ENCODE results near the gene ADCK1. TPM values are rescaled to one million over a fixed set of nuclear protein-coding genes. Genes with fewer than 3 reads are reported as not detected.
"Not testable (repeated sequence)": the region's sequence is repeated elsewhere in the genome, so short reads cannot be mapped to it uniquely, and the experiment has no call there.

The ADCK1 gene
- polyA plus RNA-seq, 3 donors from 2014 or later: 3.8 to 14.7 (median 8.7) TPM

DNA sequence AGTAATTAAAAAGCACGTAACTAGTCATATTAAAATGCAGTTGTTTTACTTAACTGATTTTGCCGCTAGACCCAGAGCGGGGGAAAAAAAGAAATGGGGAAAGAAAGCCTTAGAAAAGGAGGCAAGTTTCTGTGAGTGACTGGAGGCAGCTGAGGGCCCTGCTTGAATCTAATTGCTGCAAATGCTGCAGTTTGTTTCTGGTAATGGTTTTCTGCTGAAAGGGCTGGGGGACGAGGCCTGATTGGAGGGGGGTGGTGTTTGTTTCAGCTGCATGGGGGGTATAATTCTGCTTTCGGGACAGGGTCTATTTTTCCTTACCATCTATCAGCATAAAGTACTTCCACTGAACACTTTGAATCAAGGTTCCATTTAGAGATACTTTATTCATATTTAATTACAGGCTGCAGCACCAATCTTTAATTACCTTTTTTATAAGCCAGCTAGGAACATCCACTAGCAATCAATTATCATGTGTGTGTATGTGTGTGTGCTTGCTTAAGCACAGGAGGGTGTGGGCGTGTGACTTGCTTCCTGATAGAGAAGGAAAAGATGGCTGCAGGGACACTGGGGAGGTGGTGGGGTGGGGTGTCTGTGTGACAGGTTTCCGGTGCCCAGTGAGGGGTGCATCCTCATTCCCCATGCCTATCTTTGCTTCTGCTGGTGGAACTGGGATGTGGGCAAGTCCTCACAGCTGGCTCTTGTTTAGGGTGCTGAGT is 83.4 kb downstream of the ADCK1 start:
- peaks cover 9 to 17% (median 10%) of the 10 kb centered on the region in 3 donors for H3K36me3 Mint-ChIP-seq
- no peak for DNase-seq
- H3K9me3 Mint-ChIP-seq: peaks cover 0 to 2% (median 0%) of the 10 kb centered on the region in 6 donors
- H3K27ac Mint-ChIP-seq: no peak overlapping the region
- H3K4me3 Mint-ChIP-seq: no peak overlapping the region
- H3K27me3 Mint-ChIP-seq (ENCODE audit: low read depth in 3 of 3): peaks cover 0 to 3% (median 0%) of the 10 kb centered on the region in 3 donors
- no peaks in the 10 kb centered on the region for H3K4me1 Mint-ChIP-seq

DNA sequence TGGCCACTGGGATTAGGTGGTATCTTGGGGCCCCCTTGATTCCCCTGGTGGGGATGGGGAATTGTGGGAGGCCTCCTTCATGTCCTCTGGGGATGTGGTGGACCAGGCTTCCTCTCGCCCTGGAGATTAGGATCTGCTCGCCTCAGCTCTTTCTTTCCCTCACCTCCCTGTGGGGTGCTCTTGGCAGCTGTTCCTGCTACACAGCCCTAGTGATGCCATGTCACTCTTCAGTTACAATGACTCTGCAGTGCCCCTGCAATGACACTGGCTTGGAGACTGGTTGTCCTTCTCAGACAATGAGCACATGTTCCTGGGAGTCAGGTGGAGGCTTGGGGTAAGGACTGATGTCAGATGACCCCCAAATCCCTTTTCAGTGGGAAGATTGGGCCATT is 83.9 kb downstream of the ADCK1 start:
- peaks cover 12 to 19% (median 14%) of the 10 kb centered on the region in 3 donors for H3K36me3 Mint-ChIP-seq
- peaks cover 0 to 3% (median 0%) of the 10 kb centered on the region in 3 donors for H3K27me3 Mint-ChIP-seq (ENCODE audit: low read depth in 3 of 3)
- no peak for DNase-seq
- H3K9me3 Mint-ChIP-seq: peaks cover 0 to 2% (median 0%) of the 10 kb centered on the region in 6 donors
- H3K4me1 Mint-ChIP-seq: no peaks in the 10 kb centered on the region
- H3K27ac Mint-ChIP-seq: no peak overlapping the region
- H3K4me3 Mint-ChIP-seq: no peak overlapping the region

DNA sequence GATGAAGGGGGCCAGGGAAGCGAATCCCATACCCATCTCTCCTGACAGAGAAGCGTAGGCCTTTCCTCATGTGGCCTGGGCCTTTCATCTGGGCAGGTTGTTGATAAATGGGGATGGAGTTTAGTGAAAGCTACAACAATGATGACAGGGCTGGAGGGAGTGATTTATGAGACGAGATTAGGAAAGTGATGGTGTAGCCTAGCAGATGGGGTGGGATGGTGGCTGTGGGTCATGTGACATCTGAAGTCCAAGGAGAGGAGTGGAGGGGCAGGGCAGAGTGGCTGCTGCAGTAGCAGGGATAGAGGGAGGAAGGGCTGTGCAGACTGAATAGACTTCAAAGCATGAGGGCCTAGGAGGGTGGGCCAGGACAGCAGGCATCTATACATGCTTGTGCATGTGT is 85.5 kb downstream of the ADCK1 start:
- no peaks in the 10 kb centered on the region for H3K4me1 Mint-ChIP-seq
- H3K27ac Mint-ChIP-seq: no peak overlapping the region
- peaks cover 23 to 34% (median 29%) of the 10 kb centered on the region in 3 donors for H3K36me3 Mint-ChIP-seq
- no peak for DNase-seq
- no peak overlapping the region for H3K4me3 Mint-ChIP-seq
- peaks cover 0 to 8% (median under 1%) of the 10 kb centered on the region in 6 donors for H3K9me3 Mint-ChIP-seq
- peaks cover 0 to 1% (median 0%) of the 10 kb centered on the region in 3 donors for H3K27me3 Mint-ChIP-seq (ENCODE audit: low read depth in 3 of 3)

DNA sequence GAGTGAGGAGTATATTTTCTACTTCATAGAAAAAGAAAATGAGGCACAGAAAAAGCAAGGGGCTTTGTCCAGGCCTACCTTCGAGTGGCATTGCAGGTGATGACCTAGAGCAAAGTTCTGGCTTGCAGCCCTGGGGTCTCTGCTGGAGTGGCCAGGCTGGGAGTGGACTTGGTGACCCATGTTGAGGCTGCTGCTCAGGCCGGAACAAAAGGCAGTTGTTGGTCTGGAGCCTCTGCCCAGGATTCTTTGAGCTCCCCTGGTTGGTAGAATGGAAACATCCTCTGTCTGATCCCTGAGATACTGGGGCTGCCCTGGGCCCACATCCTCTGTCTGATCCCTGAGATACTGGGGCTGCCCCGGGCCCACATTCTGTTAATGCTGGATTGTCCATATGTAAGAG is 86.1 kb downstream of the ADCK1 start:
- H3K36me3 Mint-ChIP-seq: peaks cover 23 to 38% (median 31%) of the 10 kb centered on the region in 3 donors
- H3K4me1 Mint-ChIP-seq: no peaks in the 10 kb centered on the region
- no peak overlapping the region for H3K4me3 Mint-ChIP-seq
- peaks cover 0 to 8% (median under 1%) of the 10 kb centered on the region in 6 donors for H3K9me3 Mint-ChIP-seq
- H3K27me3 Mint-ChIP-seq (ENCODE audit: low read depth in 3 of 3): peaks cover 0 to 1% (median 0%) of the 10 kb centered on the region in 3 donors
- no peak for DNase-seq
- no peak overlapping the region for H3K27ac Mint-ChIP-seq

DNA sequence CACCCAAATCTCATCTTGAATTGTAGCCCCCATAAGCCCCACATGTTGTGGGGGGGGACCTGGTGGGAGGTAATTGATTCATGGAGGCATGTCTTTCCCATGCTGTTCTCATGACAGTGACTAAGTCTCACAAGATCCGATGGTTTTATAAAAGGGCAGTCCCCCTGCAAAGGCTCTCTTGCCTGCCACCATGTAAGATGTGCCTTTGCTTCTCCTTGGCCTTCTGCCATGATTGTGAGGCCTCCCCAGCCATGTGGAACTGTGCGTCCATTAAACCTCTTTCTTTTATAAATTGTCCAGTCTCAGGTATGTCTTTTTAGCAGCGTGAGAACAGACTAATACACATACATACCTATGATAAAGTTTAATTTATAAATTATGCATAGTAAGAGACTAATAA is 89.0 kb downstream of the ADCK1 start:
- not testable (repeated sequence) for H3K27me3 Mint-ChIP-seq (ENCODE audit: low read depth in 3 of 3); DNase-seq; H3K4me3 Mint-ChIP-seq; H3K27ac Mint-ChIP-seq; H3K4me1 Mint-ChIP-seq; H3K9me3 Mint-ChIP-seq
- H3K36me3 Mint-ChIP-seq: peaks cover 23 to 43% (median 38%) of the 10 kb centered on the region in 3 donors

DNA sequence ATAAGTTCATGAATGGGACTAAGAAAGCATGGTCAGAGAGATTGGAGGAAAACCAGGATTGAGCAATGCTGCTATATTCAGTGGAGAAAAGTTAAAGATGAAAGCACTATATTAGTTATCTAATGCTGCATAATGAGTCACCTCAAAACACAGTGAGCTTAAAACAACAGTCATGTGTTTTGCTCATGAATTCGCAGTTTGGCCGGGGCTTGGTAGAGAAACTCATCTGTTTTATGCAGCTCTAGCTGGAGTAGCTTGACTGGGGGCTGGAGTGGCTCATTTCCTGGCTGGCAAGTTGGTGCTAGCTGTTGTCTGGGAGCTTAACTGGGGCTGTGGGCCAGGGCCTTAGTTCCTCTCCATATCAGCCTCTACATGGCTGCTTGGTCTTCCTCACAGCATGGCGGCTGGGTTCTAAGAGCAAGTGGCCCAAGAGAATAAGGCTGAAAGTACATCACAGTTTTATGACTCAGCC is 90.1 kb downstream of the ADCK1 start:
- Mint-ChIP-seq H3K4me1 (no peaks in the 10 kb centered on the region), H3K36me3 (peaks cover 23 to 45% (median 39%) of the 10 kb centered on the region in 3 donors)

DNA sequence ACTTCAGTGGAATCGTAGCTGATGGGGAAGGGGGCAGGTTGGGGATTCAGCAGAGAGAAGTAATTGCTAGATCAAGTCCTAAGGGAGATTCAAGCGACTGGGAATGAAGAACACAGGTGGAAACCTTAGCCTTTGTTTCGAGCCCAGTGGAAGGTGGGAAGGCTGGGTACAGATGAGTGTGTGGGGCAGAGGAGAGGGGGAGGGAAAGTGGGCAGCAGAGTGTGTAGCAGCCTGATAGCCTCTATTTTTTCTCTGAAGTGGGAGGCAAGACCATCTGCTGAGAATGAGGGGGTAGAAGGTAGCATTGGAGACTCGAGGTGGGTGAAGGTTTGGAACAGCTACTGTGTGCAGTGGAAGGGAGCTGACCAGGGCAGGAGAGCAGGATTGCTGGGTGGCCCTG is 91.0 kb downstream of the ADCK1 start:
- H3K27me3 Mint-ChIP-seq (ENCODE audit: low read depth in 3 of 3): peaks cover 0 to 2% (median 0%) of the 10 kb centered on the region in 3 donors
- no peaks in the 10 kb centered on the region for H3K4me1 Mint-ChIP-seq

More for the DNA sequence above, 90.1 kb downstream of the ADCK1 start:
- peaks cover 0 to 8% (median under 1%) of the 10 kb centered on the region in 6 donors for H3K9me3 Mint-ChIP-seq
- no peak overlapping the region for H3K4me3 Mint-ChIP-seq
- H3K27ac Mint-ChIP-seq: no peak overlapping the region
- no peak for DNase-seq
- peaks cover 0 to 2% (median 1%) of the 10 kb centered on the region in 3 donors for H3K27me3 Mint-ChIP-seq (ENCODE audit: low read depth in 3 of 3)

DNA sequence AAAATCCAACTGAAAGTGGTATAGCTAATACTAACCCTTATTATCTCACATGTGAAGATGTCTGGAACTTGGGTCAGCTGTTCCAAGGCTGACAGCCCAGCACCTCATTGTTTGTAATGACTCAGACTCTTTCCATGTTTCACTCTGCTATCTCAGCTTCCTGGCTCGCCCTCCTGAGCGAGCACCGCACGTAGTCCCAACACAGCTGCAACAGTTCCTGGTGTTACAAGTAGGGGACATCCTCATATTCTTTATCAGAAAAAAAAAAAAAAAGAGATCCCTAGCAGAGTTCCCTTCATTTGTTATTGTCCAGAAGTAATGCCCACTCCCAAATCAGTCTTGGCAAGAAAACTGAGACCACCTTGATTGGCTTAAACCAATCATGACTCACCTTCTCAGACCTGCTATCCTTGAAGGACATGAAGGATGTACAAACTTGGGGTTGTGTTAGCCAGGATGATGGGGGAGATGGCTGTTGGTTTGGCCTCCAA is 92.5 kb downstream of the ADCK1 start:
- H3K36me3 Mint-ChIP-seq: peaks cover 23 to 48% (median 36%) of the 10 kb centered on the region in 3 donors
- peaks cover 0 to 2% (median 0%) of the 10 kb centered on the region in 3 donors for H3K27me3 Mint-ChIP-seq (ENCODE audit: low read depth in 3 of 3)
- H3K4me1 Mint-ChIP-seq: no peaks in the 10 kb centered on the region
- DNase-seq: no peak
- H3K27ac Mint-ChIP-seq: no peak overlapping the region
- H3K9me3 Mint-ChIP-seq: peaks cover 0 to 8% (median under 1%) of the 10 kb centered on the region in 6 donors
- H3K4me3 Mint-ChIP-seq: no peak overlapping the region

More for the DNA sequence above, 91.0 kb downstream of the ADCK1 start:
- H3K36me3 Mint-ChIP-seq: peaks cover 23 to 49% (median 41%) of the 10 kb centered on the region in 3 donors
- H3K27ac Mint-ChIP-seq: no peak overlapping the region
- DNase-seq: no peak
- peaks cover 0 to 8% (median under 1%) of the 10 kb centered on the region in 6 donors for H3K9me3 Mint-ChIP-seq
- H3K4me3 Mint-ChIP-seq: no peak overlapping the region

DNA sequence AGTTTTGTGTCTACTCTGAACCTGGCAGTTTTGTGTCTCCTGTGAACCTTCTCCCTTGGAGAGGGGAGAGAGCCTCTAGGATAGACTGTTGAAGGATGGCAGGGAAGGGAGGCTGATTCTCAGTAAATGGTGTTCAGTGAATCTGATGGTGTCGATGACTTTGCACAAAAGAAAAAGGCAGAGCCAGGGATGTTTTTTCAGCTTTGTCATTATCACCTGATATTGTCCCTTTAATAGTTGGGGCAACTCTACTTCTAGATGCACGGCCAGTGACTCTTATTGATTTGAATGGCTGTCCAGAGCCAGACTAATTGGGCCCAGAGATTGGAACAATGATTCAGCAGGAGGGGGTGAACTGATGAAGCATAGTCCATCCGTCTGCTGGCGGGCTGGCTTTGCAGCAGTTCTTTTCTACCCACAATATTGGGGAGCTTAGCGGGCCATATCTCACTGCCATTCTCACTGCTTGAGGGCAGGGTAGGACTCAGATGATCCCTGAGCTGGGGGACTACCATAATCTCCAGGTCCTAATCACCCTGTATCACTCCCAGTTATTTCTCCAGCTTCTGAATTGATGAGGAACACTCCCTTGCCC is 93.1 kb downstream of the ADCK1 start:
- no peaks in the 10 kb centered on the region for H3K4me1 Mint-ChIP-seq
- H3K36me3 Mint-ChIP-seq: peaks cover 18 to 42% (median 31%) of the 10 kb centered on the region in 3 donors
- no peak overlapping the region for H3K27ac Mint-ChIP-seq

DNA sequence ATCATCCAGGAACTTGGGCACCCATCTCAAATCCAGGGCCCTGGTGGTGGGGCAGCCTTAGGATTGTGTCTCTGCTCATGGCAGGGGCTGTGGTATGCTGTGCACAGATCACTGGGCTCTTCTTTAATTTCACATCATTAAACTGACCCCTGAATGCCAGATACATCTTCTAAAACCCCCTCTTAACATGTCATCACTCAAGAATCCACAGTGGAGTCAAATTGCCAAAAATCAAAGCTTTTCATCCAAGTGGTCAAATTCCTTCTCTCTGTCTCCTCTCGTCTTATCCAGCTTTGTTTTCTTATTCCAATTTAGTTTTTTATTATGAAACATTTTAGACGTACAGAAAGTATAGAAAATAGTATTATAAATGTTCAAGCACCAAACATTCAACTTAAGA is 97.5 kb downstream of the ADCK1 start:
- H3K9me3 Mint-ChIP-seq: no peaks in the 10 kb centered on the region
- no peak for DNase-seq
- no peak overlapping the region for H3K4me3 Mint-ChIP-seq
- no peaks in the 10 kb centered on the region for H3K4me1 Mint-ChIP-seq
- H3K27me3 Mint-ChIP-seq (ENCODE audit: low read depth in 3 of 3): peaks cover 0 to 2% (median 2%) of the 10 kb centered on the region in 3 donors
- H3K27ac Mint-ChIP-seq: no peak overlapping the region
- H3K36me3 Mint-ChIP-seq: peaks cover 3 to 40% (median 15%) of the 10 kb centered on the region in 3 donors

More for the DNA sequence above, 93.1 kb downstream of the ADCK1 start:
- DNase-seq: no peak
- peaks cover 0 to 2% (median 0%) of the 10 kb centered on the region in 3 donors for H3K27me3 Mint-ChIP-seq (ENCODE audit: low read depth in 3 of 3)
- H3K9me3 Mint-ChIP-seq: peaks cover 0 to 8% (median under 1%) of the 10 kb centered on the region in 6 donors
- H3K4me3 Mint-ChIP-seq: no peak overlapping the region

DNA sequence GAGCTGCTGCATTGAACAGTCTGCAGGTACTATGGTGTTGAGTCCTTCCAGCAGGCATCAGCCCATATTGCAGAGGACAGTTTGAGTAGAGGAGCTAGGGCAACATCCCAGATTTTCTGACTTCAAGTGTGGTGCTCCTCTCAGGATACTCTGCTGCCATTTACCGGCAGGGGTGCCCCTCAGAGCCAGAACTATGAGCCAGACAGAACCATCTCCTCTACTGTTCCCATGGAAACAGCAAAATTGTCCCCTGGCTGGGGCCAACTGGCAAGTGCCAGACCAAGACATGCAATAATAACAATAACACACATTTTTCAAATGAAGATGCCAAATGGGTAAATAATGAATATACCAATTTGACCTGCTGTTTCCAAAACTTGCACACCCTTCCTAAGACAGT is 102.9 kb downstream of the ADCK1 start:
- Mint-ChIP-seq H3K4me1 (peaks cover 0 to 11% of the 10 kb centered on the region in 2 donors), H3K4me3 (peak overlapping the region in 2 of 5 donors; percentile 46 to 61), H3K36me3 (peaks cover 5 to 34% (median 27%) of the 10 kb centered on the region in 3 donors), H3K27ac (no peak overlapping the region), H3K27me3 (ENCODE audit: low read depth in 3 of 3) (peaks cover 0 to 2% (median 0%) of the 10 kb centered on the region in 3 donors), H3K9me3 (no peaks in the 10 kb centered on the region)
- DNase-seq: no peak

DNA sequence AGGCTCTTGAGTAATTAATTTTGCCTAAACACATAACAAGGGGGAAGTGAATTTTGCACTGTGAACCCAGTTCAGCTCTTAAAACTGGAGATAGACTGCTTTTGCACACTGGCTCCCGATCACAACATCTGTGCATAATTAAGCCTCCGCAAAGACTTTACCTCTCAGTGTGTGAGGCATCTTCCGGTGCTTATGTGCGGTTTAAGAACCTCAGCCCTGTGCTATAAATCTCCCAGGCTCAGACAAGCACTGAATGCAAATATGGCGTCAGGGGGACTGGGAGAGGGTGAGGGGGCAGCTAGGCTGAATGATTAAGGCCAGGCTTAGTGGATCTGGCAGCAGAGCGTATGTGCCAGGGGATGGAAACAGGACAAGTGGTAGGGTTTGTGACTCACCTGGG is 103.3 kb downstream of the ADCK1 start:
- no peaks in the 10 kb centered on the region for H3K9me3 Mint-ChIP-seq
- peaks cover 0 to 2% (median 0%) of the 10 kb centered on the region in 3 donors for H3K27me3 Mint-ChIP-seq (ENCODE audit: low read depth in 3 of 3)
- peaks cover 0 to 11% of the 10 kb centered on the region in 2 donors for H3K4me1 Mint-ChIP-seq
- H3K36me3 Mint-ChIP-seq: peaks cover 5 to 33% (median 27%) of the 10 kb centered on the region in 3 donors
- H3K4me3 Mint-ChIP-seq: peak overlapping the region in 2 of 5 donors; percentile 46 to 61
- peak overlapping the region in 2 of 6 donors; percentile 13 to 88 for H3K27ac Mint-ChIP-seq
- no peak for DNase-seq

DNA sequence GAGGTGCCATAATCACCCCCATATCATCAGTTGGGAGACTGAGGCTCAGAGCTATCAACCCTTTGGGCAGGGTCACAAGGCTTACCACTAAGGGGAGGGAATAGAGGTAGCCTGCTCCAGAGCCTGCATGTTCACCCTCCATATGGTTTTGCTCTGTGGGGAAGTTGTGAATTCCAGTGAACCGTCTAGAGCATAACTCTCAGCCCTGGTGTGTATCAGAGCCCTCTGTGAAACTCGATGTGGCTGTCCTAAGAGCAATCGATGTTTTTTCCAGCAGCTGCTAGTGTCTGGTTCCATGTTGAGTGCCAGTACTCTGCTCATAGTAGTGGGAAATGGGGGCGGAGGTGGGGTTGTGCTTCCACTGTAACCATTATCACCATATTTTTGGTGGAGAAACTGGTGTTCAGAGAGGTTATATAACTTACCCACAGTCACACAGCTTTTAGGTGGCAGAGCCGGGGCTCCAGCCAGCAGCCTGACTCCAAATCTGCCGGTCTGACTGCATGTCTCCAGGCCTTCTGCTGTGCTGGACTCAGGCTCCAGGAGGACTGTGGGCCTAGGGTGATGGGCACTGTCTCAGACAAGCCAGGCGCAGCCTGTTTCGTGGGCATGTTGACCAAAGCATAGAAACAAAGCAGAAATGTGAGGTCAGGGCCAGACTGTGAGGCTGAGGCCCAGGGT is 104.2 kb downstream of the ADCK1 start:
- peak in 1 of 3 donors; percentile 27 for DNase-seq
- peak overlapping the region in 2 of 5 donors; percentile 3 to 46 for H3K4me3 Mint-ChIP-seq
- H3K9me3 Mint-ChIP-seq: no peaks in the 10 kb centered on the region
- peaks cover 0 to 2% (median 0%) of the 10 kb centered on the region in 3 donors for H3K27me3 Mint-ChIP-seq (ENCODE audit: low read depth in 3 of 3)
- peak overlapping the region in 2 of 6 donors; percentile 8 to 13 for H3K27ac Mint-ChIP-seq
- peaks cover 9 to 35% (median 31%) of the 10 kb centered on the region in 3 donors for H3K36me3 Mint-ChIP-seq
- peaks cover 0 to 11% of the 10 kb centered on the region in 2 donors for H3K4me1 Mint-ChIP-seq
